ENCODE results near the gene VWA5A. TPM values are rescaled to one million over a fixed set of nuclear protein-coding genes. Genes with fewer than 3 reads are reported as not detected.

The VWA5A gene
- total and polyA plus RNA-seq, 9 of the 15 experiments (the other 6 are each of a cell fraction or from before 2014, with no cell fraction given), result 4.6 to 19.7 (median 6.9) TPM

DNA sequence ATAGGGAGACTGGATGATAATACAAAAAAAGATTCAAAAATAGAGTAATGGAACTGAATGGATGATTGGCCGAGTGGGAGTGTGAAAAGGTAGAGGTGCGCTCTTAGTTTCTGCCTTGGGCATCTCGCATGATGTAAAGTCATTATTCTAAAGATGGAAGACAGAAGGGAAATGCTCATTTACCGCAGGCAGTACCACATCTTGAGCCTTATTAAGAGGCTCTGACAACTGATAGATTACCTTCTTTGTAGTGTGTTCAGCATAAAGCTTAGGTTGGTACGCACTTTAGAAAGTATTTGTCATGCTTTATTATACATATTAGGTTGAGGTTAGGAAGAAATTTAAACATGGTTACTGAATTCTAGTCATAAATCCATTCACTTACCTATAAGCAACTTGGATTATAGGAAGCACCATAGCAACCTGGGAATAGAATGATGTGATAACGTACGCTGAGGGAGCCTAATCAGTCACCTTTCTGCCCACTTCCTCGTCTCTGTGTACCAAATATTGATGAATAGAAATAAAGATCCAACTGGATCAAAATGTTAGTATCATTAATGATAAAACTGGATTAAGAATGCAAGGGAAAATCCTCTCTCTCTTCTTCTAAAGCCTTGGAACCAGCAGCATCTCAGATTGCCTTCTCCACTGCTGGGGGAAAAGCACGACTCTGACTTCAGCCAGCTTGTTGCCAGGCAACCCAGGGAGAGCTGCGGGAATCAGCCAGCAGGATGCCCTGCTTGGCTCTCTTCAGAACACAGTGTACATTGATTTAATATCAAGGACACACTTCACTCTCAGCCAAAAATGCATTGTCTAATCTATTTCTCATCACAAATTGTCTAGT lies 29.0 kb upstream of the VWA5A start:
- Histone ChIP-seq H4K20me1 (replicated peaks; ENCODE audit: control insufficient read depth, insufficient read depth, low read length) (no peaks in the 10 kb centered on the region), H3K27ac (ENCODE audit: extremely low read depth, low read depth, low read length) (no peak overlapping the region), H3K36me3 (ENCODE audit: control insufficient read depth, insufficient read depth, low read length) (no peaks in the 10 kb centered on the region), H3K4me1 (replicated peaks in 1 of 2; ENCODE audit: control insufficient read depth in 2 of 2, insufficient read depth in 2 of 2, low read length in 2 of 2) (peaks cover 0 to 3% of the 10 kb centered on the region in 2 experiments; a peak in 1 of 5 replicates), H3K4me3 (no peak overlapping the region), H3K9me1 (ENCODE audit: control insufficient read depth, insufficient read depth, low read length) (no peaks in the 10 kb centered on the region), H2AFZ (ENCODE audit: low read depth, low read length) (no peak overlapping the region), H3K79me2 (ENCODE audit: control insufficient read depth, insufficient read depth, low read length) (no peaks in the 10 kb centered on the region), H3K9me3 (replicated peaks; ENCODE audit: control insufficient read depth, insufficient read depth, low read depth, low read length) (no peaks in the 10 kb centered on the region), H3K27me3 (ENCODE audit: control insufficient read depth in 2 of 2, insufficient read depth in 2 of 2, low read length in 2 of 2) (no peaks in the 10 kb centered on the region), H3K9ac (ENCODE audit: insufficient read depth in 1 of 2, low read depth in 2 of 2, low read length in 2 of 2) (no peak overlapping the region), H3K4me2 (ENCODE audit: insufficient read depth, low read length) (no peak overlapping the region)
- BruUV-seq (replicated peaks), result no TSS peak
- CTCF ChIA-PET (ENCODE audit: low intra/inter-chr PET ratio), result no interaction called here
- TF ChIP-seq FOXK2 (conservative IDR thresholded peaks at IDR 0.05 in 1 of 2, IDR thresholded peaks at IDR 0.05 in 1 of 2; ENCODE audit: low read depth in 2 of 2) (no peak), MECOM (CRISPR knock-in tag; IDR thresholded peaks at IDR 0.05) (no peak), BRF1 (IDR thresholded peaks at IDR 0.05; ENCODE audit: borderline replicate concordance, extremely low read depth, insufficient read length) (no peak), CHCHD3 (CRISPR knock-in tag; IDR thresholded peaks at IDR 0.05) (no peak), RFX1 (IDR thresholded peaks at IDR 0.05) (peak; percentile 72), KHSRP (IDR thresholded peaks at IDR 0.05) (no peak), ELF2 (CRISPR knock-in tag; IDR thresholded peaks at IDR 0.05) (no peak), ZNF764 (CRISPR knock-in tag; IDR thresholded peaks at IDR 0.05; ENCODE audit: low read depth) (no peak), ZNF766 (CRISPR knock-in tag; conservative IDR thresholded peaks at IDR 0.05) (no peak), ZNF316 (IDR thresholded peaks at IDR 0.05) (0 out of 2 replicates have a peak, but pooled peaks have one; percentile 19), MED1 (CRISPR knock-in tag; IDR thresholded peaks at IDR 0.05; ENCODE audit: borderline replicate concordance) (no peak)
- TF ChIP-seq, protein P1, sequence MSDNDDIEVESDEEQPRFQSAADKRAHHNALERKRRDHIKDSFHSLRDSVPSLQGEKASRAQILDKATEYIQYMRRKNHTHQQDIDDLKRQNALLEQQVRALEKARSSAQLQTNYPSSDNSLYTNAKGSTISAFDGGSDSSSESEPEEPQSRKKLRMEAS (CRISPR knock-in tag; IDR thresholded peaks at IDR 0.05), result no peak
- TF ChIP-seq, protein P2, sequence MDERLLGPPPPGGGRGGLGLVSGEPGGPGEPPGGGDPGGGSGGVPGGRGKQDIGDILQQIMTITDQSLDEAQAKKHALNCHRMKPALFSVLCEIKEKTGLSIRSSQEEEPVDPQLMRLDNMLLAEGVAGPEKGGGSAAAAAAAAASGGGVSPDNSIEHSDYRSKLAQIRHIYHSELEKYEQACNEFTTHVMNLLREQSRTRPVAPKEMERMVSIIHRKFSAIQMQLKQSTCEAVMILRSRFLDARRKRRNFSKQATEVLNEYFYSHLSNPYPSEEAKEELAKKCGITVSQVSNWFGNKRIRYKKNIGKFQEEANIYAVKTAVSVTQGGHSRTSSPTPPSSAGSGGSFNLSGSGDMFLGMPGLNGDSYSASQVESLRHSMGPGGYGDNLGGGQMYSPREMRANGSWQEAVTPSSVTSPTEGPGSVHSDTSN (CRISPR knock-in tag; IDR thresholded peaks at IDR 0.05; ENCODE audit: low read depth), result no peak
- TF ChIP-seq, protein P2 (tag; conservative IDR thresholded peaks at IDR 0.05; ENCODE audit: low read depth), result no peak
- in situ Hi-C loops (cut with MboI), result no loop called here
- POLR2A ChIA-PET, result no interaction called here
- ATAC-seq (peak; percentile 51; the same call in 1 of the 3 replicates), DNase-seq (ENCODE audit: extremely low read depth in 1 of 4, low spot score in 3 of 4) (no peak), FAIRE-seq (no peak)
- WGBS (ENCODE audit: insufficient coverage, low coverage, missing lambda C conversion rate), result 37% methylated on average over 10 of the region's 10 CpGs
- intact Hi-C loops (cut with micrococcal nuclease), result no loop called here

Measured in K562 (cell line).